Measurements from ENCODE around the gene ATG2A. TPM values are rescaled to one million over a fixed set of nuclear protein-coding genes. Genes with fewer than 3 reads are reported as not detected.

ATG2A gene
- total RNA-seq, 1 donor from 2014 or later = 31.3 TPM

DNA sequence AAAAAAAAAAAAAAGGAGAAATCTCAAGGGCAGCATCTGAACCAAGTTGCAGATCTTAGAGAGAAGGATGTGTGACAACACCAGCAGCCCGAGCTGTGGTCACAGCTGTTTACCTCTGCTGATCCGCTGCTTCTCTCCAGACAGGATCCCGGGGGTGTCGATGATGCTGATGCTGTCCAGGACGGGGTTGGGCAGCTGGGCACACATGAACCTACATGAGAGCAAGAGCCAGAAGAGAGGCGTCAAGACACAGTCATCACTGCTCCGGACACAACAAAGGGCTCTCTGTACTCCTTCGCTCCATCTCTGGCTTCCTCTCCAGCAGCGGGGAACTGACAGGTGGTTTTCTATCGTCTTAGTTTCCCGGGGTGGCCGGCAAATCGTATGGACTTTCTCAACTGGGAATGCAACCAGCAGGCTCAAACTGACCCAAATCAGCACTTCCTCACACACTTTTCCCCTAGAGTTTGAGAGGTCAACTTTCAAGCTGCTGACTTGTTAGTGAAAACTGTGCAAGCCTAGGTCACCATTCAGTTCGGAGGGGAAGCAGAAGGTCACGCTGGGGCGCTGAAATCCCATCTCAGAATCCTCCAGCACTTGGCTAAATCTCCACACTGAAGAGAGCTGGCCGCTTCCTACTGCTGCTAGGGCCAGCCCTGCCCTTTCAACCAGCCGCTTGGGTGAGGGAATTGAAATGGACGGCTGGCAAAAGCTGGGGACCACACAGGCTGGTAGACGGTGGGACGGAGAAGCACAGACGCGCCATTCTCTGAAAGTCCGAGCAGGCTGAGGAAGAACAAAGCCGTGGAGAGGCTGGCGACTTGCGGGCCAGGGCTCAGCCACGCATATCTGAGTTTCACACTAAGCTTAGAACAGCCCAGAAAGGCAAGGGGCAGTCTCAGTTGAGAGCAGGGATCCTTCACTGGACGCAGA, 42.4 kb downstream of the ATG2A start:
- intact Hi-C loops (cut with micrococcal nuclease) = loop anchor here (5.0 kb wide), 1 partner anchor 62 kb away; the partner anchor contains the start of gene MEN1

DNA sequence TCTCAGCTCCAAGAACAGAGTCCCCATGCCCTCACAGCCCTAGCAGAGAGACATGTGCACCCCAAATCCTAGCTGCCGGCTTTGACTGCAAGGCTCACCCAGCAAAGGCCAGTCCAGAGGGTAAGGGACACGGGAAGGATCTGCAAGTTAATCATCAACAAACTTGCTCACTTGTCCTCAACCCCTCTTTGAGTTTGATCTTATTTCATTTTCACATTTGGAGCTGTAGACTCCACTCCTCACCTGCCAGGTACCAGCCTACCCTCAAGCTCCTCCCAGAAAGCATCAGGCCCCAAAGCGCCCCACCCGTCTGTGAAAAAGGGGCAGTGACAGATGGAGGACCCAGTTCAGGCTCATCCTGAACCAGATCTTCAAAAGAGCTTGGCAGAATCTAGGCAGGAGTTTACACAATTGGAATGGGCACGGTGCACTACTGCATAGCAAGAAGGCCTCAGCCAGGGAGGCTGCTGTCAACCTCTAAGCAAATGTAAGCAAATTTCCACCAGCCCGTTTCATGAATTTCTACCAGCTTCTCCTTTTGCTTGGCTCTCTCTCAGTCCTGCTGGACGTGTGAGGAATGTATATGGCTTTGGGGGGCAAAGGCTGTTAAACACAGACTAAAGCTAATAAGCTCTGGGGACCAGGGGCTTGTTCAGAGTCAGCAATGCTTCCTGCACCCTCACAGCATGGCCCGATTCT, 44.1 kb downstream of the ATG2A start:
- intact Hi-C loops (cut with micrococcal nuclease) = no loop called here

DNA sequence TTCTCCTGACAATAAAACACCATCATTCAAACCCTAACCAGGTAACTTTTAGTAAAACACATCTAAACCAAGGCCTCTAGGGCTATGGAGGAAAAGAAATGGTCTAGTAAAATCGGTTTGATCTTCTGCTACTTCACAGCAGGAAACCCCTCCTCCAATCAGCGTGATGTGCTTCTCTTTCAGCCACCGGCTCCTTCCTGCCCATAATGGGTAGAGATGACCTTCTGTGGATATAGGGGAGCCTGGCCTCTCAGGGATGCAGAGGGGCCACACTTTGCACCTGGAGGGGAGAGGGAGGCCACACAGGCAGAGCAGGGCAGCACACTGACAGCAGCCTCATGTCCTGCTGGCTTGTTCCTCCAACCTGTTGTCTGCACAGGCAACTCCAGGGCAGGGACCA, 45.5 kb downstream of the ATG2A start:
- intact Hi-C loops (cut with micrococcal nuclease) = no loop called here

DNA sequence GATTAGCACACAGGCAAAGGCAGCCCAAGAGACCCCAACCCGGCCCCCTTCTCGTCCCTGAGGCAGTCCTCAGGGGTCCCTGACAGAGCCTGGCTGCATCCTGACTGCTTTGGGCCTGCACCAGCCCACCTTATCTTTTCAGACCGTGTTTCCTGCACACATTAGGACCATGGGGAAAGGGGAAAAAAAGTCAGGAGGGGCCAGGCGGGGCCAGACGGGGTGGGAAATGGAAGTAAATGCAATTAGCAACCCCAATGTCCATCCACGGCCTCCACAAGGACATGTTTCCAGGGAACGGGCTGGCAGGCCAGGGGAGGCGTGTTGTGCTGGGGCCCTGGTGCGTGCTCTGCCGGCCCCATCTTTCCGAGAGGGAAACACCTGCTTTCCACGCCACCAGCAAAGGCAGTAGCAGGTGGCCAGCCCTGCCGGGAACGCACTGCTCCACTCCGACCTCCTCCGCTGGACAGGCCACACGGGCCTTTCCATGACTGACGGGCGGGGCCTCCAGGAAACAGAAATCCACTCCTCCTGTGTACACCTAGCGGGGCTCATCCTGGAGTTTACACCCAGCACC, 46.0 kb downstream of the ATG2A start:
- intact Hi-C loops (cut with micrococcal nuclease) = loop anchor here (1.0 kb wide), 1 partner anchor 7 kb away; the partner anchor contains the start of gene EHD1

DNA sequence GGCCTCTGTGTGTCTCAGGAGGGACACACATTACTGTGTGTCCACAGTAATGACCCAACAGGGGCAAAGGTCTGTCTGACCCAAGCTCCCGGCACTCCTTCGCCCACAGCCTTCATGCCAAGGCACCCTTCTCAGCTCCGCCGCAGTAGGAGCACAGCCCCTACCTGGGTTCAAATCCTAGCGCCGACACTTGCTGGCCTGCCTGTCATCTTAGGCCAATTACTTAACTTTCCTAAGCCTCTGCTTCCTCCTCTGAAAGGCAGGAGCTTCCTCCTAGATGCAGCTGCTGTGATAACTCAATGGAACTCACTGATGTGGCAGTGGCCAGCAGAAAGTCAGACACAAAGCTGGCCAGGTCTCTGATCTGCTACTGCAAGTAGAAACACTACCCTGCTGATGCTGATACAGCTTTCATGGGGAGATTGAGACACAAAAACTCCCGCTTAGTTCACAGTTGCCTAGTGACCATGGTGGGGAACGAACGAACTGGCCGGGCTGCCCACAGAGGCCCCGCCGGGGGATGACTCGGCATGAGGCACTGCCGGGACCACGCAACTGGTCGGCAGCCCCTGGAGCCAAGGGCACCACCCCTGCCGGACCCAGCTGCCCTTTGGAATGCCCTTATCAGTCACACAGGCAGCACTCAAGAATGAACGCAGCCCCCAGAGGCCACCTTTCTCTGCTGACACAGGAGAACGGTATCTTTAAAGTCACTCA, 46.7 kb downstream of the ATG2A start:
- intact Hi-C loops (cut with micrococcal nuclease) = loop anchor here (1.0 kb wide), 1 partner anchor 8 kb away; the partner anchor contains the start of gene EHD1

DNA sequence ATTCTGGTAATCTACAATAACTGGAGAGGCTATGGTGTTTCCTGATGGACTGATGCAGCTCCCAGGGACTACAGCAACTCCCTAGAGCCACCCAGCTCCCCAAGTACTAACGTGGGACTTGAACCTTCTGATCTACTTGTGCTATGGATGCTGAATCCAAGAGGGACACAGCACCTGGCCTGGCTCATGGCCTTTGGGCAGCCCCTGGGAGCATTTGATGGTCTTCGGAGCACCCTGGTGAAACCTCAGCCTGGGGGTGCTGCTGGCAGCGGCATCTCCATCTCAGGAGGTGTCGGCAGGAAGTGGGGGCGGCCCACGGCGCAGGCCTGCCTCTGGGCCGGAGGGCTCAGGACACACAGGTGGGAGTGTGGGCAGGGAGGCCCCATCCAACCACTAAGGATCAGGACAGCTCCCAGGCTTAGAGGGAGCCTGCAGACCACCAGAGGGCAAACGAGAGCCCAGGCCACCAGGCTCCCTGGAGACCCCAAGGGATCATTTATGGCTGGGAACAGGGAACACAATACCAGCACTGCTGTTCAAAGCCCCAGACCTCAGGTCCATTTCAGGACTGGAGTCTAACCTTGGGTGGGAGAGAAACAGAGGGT, 47.3 kb downstream of the ATG2A start:
- intact Hi-C loops (cut with micrococcal nuclease) = loop anchor here (1.0 kb wide), 2 partner anchors 9 to 10 kb away; partner anchors contain the start of gene EHD1

DNA sequence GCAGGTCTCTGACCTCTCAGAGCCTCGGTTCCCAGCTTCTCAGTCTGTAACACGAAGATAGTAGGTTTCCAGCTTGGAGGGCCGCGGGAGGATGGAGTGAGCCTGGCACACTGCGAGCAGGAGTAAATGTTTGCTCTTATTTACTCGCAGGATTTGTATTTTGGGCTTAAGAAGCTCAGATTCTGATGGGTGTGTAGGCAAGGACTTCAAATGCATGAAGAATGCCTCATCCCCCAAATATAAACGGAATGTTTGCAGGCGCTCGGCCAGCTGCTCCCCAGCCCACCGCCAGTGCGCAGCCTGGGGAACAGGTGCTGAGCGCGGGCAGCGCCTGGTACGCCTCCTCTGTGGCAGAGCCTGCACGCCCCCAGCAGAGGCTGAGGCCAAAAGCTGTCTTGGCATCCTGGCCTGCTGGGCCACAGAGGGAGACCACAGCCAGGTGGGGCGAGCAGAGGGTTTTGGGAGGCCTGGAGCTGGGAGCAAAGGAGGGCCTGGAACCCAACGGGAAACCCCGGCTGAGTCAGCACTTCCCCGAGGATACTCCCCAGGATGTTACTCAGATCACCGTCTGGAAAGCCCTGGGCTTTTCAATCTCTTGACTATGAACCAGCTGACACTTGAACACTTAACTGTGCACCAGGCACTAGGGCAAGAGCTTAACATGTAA, 48.0 kb downstream of the ATG2A start:
- intact Hi-C loops (cut with micrococcal nuclease) = loop anchor here (1.0 kb wide), 1 partner anchor 10 kb away; no protein-coding TSS in a partner anchor

DNA sequence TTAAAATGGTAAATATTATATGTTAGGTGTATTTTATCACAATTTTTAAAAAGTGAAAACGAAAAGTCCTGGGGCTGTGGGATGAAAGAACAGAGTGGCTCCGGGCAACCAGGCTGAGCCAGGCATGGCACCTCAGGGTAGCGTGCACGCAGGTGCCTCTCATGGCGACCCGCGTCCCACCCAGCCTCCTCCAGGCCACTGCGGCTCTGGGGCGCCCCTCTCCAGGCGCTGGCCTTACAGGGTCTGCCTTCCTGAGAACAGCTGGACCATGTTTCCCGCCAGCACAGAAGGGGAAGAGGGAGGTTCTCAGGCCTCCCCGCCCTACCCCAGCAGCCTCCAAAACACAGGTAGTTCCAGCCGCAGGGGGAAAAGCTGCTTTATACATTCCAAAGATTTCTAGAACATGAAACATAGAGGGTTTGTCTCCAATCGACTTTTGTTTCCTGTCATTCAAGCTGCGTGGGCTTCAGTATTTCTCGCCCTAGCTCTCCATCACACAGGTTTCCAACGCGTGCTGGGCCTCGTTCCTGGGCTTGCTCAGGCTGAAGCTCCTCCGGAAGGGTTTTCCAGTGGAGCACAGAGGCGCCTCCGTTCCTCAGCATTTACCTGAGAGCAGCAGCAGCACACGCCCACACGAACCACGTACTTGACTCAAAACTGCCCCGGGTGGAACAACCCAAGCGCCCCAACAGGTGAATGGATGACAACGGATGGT, 49.1 kb downstream of the ATG2A start:
- intact Hi-C loops (cut with micrococcal nuclease) = no loop called here

DNA sequence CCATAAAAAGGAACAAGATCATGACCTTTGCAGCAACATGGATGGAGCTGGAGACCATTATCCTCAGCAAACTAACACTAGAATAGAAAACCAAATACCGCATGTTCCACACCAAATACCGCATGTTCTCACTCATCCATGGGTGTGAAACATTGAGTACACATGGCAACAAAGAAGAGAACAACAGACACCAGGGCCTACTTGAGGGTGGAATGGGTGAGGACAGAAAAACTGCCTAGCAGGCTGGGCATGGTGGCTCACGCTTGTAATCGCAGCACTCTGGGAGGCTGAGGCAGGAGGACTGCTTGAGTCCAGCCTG, 50.9 kb downstream of the ATG2A start:
- intact Hi-C loops (cut with micrococcal nuclease) = no loop called here

DNA sequence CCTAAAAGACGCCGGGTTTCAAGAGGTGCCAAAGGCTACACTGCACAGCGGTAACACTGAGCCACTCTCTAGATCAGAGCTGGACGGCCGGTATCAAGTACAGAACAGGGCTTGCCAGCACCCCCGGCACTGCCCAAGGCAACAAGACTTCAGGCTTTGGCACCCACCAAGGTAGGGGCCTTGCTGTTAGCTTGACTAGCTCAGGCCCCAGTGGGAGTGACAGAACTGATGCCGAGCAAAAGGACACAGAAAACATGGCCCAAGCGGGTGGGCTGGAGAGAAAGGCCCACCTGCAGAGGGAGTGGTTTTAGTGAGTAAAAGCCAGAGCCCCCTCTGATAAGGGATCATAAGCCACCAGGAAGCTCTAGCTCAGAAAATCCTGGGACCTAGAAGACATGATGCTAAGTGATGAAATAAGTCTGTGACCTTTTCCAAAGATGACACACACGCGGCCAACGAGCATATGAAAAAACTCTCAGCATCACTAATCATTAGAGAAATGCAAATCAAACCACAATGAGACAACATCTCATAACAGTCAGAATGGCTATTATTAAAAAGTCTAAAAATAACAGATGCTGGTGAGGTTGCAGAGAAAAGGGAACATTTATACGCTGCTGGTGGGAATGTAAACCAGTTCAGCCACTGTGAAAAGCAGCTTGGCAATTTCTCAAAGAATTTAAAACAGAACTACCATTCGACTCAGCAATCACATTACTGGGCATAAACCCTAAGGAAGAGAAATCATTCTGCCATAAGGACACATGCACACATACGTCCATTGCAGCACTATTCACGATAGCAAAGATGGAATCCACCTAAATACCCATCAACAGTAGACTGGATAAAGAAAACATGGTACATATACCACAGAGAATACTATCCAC, 51.5 kb downstream of the ATG2A start:
- intact Hi-C loops (cut with micrococcal nuclease) = loop anchor here (2.0 kb wide), 1 partner anchor 15 kb away; no protein-coding TSS in a partner anchor

DNA sequence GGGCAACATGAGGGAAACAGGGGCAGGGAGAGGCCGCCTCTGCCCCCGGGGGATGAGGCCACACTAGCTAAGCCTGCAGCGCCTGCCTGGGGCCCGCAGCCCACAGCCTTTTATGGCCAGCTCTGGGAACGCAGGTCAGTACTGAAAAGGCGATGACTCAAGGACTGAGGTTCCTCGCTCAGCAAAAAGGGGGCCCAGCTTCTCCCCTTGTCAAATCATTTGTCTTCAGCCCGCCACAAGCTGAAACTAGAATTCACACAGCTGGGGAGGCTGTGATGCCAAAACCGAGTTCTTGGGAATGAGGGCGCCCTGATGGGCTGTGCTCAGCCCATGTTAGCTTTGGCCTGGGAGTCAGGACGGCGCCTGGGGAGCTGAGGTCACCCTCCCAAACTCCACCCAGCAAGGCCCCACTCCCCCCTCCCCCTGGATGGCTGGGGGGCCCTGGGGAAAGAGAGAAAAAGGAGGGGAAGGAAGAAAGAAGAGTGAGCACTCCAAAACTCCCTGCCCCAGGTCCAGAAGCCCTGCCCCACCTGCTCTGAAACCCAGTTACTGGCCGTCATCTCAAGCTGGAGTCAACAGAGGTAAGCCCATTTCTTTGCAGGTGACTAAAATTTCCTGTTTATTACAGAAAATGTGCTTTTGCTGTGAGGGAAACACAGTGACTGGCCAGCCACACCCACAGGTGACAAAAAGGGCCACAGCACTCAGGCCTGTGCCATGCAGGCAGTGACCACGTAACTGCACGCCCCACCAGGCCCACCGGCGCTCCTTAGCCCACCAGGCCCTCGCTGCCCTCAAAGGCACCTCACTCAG, 52.3 kb downstream of the ATG2A start:
- intact Hi-C loops (cut with micrococcal nuclease) = loop anchor here (2.0 kb wide), 1 partner anchor 14 kb away; no protein-coding TSS in a partner anchor

DNA sequence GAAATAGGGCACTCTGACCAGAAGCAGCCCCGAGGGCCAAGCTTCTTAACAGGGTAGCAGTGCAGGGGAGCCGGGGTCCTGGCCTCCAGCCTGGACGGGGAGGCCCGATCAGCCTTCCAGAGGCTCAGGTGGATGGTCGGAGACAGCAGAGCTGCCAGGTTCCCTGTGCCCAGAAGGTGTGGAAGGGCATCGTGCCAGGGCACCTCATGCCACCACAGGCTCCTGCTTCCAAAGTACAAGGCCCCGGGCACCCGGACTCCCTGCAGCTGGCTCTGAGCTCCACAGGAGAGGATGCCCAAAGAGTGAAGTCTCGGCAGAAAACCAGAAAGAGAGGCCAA, 52.9 kb downstream of the ATG2A start:
- intact Hi-C loops (cut with micrococcal nuclease) = loop anchor here (2.0 kb wide), 1 partner anchor 13 kb away; no protein-coding TSS in a partner anchor

DNA sequence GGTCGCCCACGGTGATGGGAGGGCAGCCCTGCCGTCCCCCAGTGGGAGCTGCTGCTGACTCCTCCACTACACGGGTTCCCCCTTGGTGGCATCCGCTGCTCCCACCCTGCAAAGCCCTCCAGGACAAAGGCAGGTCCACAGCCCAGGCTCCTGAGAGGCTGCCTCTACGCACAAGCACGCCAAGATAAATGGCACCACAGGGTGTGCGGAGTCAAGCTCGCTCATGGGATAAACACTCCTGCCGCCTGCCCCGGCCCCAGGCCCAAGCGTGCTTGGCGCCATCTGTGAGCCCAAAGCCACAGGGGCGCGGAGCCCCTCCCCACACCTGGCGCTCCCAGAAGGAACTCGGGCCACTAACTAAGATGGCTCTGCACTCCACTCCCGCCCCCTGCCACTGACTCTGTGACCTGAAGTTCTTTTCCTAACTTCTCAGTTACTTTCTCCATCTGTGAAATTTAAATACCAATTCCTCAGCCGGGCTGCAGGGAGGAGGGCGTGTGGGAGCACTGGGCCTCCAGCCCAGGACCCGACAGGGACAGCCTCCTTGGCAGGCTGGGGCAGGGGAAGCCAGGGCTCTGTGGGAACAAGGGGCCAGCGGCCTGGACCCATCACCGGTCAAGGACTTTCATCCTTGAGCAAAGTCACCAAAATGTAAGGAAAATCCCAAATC, 53.5 kb downstream of the ATG2A start:
- intact Hi-C loops (cut with micrococcal nuclease) = loop anchor here (2.0 kb wide), 1 partner anchor 13 kb away; no protein-coding TSS in a partner anchor

DNA sequence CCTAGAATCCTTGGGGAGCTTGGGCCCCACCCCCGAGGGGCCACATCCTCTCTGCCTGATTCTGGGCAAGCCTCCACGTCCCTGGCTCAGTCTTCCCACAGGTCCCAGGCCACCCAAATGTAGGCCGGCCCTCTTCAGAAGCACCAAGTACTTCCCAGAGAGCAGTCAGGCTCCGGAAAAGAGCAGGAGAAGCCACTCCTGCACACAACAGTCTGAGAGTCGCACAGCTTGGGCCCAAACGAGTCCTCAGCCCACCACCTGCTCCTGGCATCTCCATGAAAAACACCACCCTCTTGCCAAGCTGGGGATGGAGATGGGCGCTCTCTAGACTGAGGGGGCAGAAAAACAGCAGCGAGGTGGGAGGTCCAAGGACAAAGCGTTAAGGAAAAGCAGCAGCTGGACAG, 54.0 kb downstream of the ATG2A start:
- intact Hi-C loops (cut with micrococcal nuclease) = no loop called here

DNA sequence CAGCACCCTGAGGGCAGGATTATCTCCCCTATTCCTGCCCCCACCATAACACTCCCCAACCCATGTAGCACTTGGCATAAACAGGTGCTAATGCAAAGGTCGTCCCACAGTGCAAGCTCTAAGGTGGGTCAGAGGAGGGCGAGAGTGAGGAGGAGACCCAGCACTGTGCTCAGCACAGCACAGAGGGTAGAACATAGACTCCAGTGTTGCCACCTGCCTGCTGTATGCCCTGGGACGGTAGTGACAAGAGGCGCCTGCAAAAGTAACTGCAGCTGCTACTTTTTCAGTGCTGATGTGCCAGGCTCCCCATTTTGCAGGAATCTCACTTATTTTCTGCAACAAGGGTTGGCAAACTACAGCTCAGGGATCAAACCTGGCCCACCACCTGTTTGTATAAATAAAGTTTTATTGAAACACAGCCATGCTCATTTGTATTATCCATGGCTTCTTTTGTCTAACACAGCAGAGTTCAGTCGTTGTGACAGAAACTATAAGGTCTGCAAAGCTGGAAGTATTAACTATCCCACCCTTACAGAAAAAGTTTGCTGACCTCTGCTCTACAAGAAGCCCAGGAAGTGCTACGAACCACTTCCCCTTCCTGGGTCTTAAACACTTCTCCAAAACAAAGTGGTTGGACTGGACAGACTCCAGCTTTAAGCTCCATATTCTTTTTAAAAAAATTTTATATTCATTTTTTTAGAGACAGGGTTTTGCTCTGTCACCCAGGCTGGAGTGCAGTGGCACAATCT, 55.6 kb downstream of the ATG2A start:
- intact Hi-C loops (cut with micrococcal nuclease) = no loop called here
